Measurements from ENCODE around the gene SLC35B2. TPM values are rescaled to one million over a fixed set of nuclear protein-coding genes. Genes with fewer than 3 reads are reported as not detected.
A peak's percentile ranks its signal among the peaks of the same experiment; 100 is the strongest.

SLC35B2 gene
- total and polyA plus RNA-seq, 9 of the 15 experiments (the other 6 are each of a cell fraction or from before 2014, with no cell fraction given) = 14.5 to 59.1 (median 47.1) TPM

GRCh38 chr6:44257753-44258324 lies 511 bp upstream of the SLC35B2 start (continued):
- TF ChIP-seq MTA1 (IDR thresholded peaks at IDR 0.05; ENCODE audit: borderline replicate concordance) (no peak), TAF7 (tag; IDR thresholded peaks at IDR 0.05) (no peak), SAP30 (IDR thresholded peaks at IDR 0.05; ENCODE audit: borderline replicate concordance, insufficient read depth, low read depth, low read length, poor library complexity, severe bottlenecking) (no peak), TCF7 (IDR thresholded peaks at IDR 0.05; ENCODE audit: borderline replicate concordance) (no peak), CBFA2T2 (conservative IDR thresholded peaks at IDR 0.05) (no peak), EWSR1 (IDR thresholded peaks at IDR 0.05; ENCODE audit: borderline replicate concordance, low read depth, partially characterized antibody) (no peak), NEUROD1 (IDR thresholded peaks at IDR 0.05; ENCODE audit: borderline replicate concordance, low read depth, low read length, partially characterized antibody) (no peak), CHD4 (IDR thresholded peaks at IDR 0.05; ENCODE audit: insufficient read depth, insufficient replicate concordance, low read depth, low read length, poor library complexity, severe bottlenecking) (no peak), RAD21 (CRISPR knock-in tag; conservative IDR thresholded peaks at IDR 0.05 in 1 of 2, IDR thresholded peaks at IDR 0.05 in 1 of 2) (no peak; a peak in 1 of 4 replicates), SOX6 (IDR thresholded peaks at IDR 0.05) (no peak), HDGF (IDR thresholded peaks at IDR 0.05) (peak; percentile 83; the same call in 1 of the 2 replicates), CCAR2 (IDR thresholded peaks at IDR 0.05; ENCODE audit: low read depth, low read length) (no peak), ZNF444 (CRISPR knock-in tag; IDR thresholded peaks at IDR 0.05) (no peak), ZBTB9 (CRISPR knock-in tag; IDR thresholded peaks at IDR 0.05) (no peak), BRF2 (IDR thresholded peaks at IDR 0.05; ENCODE audit: borderline replicate concordance, insufficient read depth, insufficient read length) (no peak), RREB1 (CRISPR knock-in tag; IDR thresholded peaks at IDR 0.05) (no peak), TFE3 (CRISPR knock-in tag; IDR thresholded peaks at IDR 0.05) (no peak)

All from K562 (cell line).